DMS 273 (cell line): ENCODE data around the gene PHTF2.
"Not testable (repeated sequence)": the region's sequence is repeated elsewhere in the genome, so short reads cannot be mapped to it uniquely, and the experiment has no call there.

Source experiments
- DNase-seq: peaks from one replicate; lab custom pipeline; 2025; ENCODE audit not compliant: unreplicated experiment; lab: John Stamatoyannopoulos, UW

Gene PHTF2

DNA sequence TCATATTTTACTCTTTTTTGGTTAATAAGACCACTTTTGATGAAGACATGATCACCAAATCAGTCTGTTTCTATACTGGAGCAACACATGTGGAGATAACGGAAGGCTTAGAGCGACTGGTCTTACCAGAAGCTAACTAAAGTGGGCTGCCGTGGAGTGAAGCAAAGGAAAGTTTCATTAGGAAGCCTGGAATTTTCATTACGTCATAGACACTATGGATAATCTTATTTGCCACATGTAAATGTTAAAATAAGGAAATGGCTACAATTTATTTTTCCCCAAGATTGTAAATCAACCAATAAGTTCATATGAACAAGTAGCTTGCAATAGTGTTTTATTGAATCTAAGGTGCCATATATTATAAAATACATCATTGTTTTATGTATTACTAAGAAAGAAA is 185.4 kb downstream of the PHTF2 start:
- DNase-seq, result no peak

DNA sequence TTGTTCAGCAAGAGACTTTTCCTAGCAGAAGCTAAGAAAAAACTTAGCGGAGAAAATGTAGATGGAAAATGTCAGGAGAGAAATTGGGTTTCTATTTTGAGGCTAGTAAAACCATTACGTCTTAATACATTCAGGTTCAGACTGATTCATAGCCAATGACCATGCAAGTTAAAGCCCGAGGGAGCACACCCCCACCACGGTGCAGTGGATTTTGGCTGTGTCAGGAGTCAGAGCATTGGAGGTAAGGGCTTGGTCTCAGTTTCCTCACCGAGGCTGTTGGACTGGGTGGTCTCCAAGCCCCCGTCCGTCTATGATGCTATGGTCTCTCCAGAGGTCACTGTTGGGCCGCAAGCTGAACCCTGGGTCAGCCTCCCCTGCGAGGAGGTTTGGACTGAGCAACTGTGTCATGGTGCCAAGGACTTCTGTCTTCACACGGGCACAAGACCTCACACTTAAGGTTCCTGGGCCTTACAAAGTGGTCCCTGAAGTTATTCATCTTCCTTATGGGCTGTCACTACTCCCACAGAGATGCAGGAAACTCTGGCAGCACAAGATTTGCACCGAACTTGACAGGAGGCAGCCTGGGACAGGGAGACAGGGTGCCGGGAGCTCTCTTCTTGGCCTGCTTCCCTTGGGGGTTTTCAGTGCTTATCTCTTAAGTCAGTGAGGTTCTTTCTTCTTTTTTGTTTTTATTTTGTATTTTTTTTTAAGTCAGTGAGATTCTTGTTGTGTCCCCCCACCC is 186.8 kb downstream of the PHTF2 start:
- peak; percentile 37 for DNase-seq

DNA sequence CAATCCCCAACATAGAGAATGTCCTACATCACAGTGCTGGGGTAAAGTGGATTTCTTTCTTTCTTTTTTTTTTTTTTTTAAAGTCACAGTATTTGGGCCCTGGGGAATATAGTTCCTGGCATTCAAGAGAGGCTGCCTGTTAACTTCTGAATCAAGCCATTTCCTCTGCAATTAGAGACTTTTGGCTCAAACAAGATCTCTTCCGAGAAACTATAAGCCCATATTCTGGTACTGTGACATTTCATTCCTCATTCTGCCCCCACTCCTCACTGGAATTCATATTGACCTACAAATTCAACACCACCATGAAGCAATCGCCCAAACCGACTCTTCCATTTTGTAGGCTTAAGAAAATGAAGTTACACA is 187.4 kb downstream of the PHTF2 start:
- DNase-seq, result peak; percentile 37

DNA sequence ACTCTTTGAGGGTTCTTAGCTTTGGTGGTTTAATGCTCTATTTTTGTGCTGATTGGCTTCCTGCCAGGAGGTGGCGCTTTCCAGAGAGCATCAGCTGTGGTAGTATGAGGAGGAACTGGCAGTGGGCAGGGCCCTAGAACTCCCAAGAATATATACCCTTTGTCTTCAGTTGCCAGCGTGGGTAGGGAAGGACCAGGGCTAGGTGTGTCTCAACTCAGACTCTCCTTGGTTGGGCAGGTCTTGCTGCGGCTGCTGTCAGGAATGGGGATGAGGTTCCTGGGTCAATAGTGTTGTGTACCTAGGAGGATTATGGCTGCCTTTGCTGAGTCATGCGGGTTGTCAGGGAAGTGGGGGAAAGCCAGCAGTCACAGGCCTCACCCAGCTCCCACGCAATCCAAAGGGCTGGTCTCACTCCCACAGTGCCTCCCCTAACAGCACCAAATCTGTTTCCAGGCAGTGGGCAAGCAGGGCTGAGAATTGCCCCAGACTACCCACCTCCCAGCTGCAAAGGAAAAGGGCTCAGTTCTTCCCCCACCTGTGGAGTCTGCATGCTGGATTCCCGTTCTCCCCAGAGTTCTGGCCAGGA is 191.5 kb downstream of the PHTF2 start:
- DNase-seq, result peak; percentile 54

DNA sequence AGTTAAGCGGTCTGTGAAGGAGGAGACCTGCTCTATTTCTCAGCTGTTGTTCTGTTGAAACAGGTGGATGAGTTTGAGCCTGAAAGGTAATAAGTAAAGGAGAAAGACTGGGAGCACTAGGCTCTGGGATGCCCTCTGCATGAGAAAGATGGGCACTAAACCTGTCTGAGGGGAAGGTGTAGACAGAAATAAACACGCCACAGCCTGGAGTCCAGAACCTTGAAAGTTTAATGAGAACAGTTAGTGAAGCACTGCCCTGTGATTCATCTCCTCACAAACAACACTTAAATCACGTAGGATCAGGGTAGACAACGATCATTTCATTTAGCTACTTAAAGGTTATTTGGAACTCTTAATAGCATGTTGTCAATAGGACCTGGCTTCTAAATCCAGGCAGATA is 193.1 kb downstream of the PHTF2 start:
- no peak for DNase-seq

DNA sequence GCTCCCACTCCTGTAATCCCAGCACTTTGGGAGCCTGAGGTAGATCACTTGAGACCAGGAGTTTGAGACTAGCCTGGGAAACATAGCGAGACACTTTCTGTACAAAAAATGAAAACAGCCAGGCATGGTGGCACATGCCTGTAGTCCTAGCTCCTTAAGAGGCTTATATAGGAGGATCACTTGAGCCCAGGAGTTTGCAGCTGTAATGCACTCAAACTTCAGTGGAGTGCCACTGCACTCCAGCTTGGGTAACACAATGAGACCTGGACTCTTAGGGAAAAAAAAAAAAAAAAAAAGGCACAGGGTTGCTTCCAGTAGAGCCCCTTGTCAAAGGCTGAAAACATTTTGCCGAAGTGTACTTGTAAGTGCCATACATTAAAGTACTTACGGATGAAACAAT is 195.3 kb downstream of the PHTF2 start:
- no peak for DNase-seq

DNA sequence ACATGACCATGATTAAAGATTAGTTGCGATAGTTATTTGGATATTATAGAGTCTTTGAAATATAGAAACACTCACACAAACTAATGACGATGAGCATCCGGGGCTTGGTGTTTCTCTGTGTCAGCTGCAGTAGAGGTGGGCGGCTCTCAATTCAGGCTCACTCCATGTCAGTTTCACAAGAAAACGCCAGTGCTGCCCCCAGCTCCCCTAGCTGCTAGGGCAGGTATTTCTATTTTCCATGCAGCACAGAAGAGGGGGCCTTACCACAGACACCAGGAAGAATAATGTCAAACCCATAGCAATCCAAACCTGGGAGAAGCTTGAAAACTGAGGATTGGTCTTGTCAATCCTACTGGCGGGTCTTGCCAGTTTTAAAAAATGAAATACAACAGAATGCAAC is 197.1 kb downstream of the PHTF2 start:
- peak; percentile 51 for DNase-seq

DNA sequence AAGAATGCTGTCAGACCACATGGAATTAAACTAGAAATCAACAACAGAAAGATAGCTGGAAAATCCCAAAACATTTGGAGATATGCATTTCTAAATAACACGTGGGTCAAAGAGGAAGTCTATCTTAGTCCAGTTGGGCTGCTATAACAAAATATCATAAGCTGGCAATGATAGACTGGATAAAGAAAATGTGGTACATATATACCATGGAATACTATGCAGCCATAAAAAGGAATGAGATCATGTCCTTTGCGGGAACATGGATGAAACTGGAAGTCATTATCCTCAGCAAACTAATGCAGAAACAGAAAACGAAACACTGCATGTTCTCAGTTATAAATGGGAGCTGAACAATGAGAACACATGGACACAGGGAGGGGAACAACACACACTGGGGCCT is 200.6 kb downstream of the PHTF2 start:
- not testable (repeated sequence) for DNase-seq

DNA sequence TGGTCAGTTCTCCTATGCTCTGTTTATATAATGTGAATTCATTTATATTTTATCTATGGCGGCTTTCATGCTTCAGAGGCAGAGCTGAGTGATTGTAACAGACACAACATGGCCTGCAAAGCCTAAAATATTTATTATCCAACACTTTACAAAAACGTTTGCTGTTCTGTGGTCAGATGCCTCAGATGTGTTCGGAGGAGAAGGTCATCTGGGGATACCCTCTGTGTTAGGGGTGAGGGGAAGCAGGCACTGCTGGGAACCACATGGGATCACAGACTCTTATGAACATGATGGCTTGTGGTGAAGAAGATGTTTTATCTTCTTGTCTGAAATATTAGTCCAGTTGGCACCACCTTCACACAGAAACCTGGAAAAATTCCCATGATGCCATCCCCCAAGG is 203.4 kb downstream of the PHTF2 start:
- no peak for DNase-seq

DNA sequence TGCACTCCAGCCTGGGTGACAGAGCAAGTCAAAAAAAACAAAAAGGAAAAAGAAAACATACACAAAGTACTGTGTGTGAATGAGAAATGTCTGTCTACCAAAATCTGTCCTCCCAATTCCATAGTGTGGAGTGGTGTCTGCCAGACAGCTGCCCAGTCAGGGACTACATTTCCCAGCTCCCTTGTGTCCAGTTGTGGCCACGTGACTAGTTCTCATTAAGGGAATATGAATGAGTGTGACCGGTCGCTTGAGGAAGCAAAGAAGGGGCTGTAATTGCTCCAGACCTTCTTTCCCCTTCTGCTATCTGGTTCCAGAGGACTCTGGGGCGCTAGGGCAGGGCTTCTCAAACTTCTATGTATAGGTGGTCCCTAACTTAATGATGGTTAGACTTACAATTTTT is 204.1 kb downstream of the PHTF2 start:
- DNase-seq, result no peak

DNA sequence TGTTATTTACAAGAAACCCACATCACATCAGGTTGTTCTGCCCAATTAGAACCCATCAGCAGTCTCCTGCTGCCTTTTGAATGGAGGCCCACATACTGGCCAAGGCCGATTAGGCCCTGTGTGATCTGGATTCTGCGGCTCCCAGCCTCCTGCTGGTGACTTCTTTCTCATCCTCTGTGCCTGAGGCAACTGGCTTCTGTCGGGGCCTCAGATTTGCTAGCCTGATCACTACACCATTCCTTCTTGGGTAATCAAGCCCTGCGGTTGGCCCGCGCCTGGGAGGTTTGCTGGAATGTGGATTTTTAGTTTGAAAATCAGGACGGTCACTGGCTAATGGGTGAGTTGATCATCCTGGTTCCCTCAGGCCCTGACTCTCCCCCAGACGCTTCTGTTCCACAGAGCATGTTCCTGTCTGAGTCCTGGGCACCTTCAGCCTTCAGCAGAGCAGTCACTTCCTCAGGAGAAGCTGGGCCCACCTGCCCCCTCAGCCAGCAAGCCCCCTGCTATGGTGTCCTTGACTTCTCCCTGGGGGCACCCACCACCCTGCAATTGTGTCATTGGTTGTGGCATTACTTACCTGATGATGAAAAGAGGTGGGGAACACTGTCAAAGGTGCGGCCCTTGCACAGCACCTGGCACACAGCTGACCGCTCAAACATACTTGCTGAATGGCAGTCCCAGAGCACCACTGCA is 207.6 kb downstream of the PHTF2 start:
- DNase-seq, result no peak
